GM12878 (cell line): ENCODE measurements around the gene ZDHHC18. TPM values are rescaled to one million over a fixed set of nuclear protein-coding genes. Genes with fewer than 3 reads are reported as not detected.

Experiments used
- ASH2L ChIP-seq: fragments of 300-600, 200-600 bp; sonication (generic); IDR thresholded peaks from 2 replicates; pipeline ENCODE4 v1.6.1; 2017; ENCODE audit warnings: low read depth, mild to moderate bottlenecking, borderline replicate concordance
- BCL11A ChIP-seq: IDR thresholded peaks from 2 replicates; pipeline ENCODE4 v1.6.1; 2011; ENCODE audit warnings: low read depth, low read length
- CEBPB ChIP-seq, 2 experiments: fragments of 150-350 bp in 1 of 2; IDR thresholded peaks; 2 replicates each; pipeline ENCODE4 v1.6.1; 2012 to 2014; ENCODE audit warnings: low read depth in 2 of 2, low read length in 2 of 2, borderline replicate concordance in 1 of 2, inconsistent platforms in 1 of 2
- HCFC1 ChIP-seq: fragments of 150-350 bp; IDR thresholded peaks from 2 replicates; pipeline ENCODE4 v1.6.1; 2014; ENCODE audit warnings: low read length
- JUNB ChIP-seq: IDR thresholded peaks from 2 replicates; pipeline ENCODE4 v1.6.1; 2016; ENCODE audit warnings: antibody characterized with exemption, mild to moderate bottlenecking
- MYB ChIP-seq: fragments of 150-350 bp; IDR thresholded peaks from 2 replicates; pipeline ENCODE4 v1.6.1; 2014; ENCODE audit warnings: mild to moderate bottlenecking, low read depth, low read length, borderline replicate concordance
- NR2F1 ChIP-seq: fragments of 450-650 bp; conservative IDR thresholded peaks from 2 replicates; pipeline ENCODE4 v1.6.1; 2017; ENCODE audit warnings: mild to moderate bottlenecking
- NRF1 ChIP-seq: conservative IDR thresholded peaks from 2 replicates; pipeline ENCODE4 v1.6.1; 2011; ENCODE audit warnings: mild to moderate bottlenecking, low read depth, low read length, improper control_type of control experiment
- SIX5 ChIP-seq: IDR thresholded peaks from 2 replicates; pipeline ENCODE4 v1.6.1; 2011; ENCODE audit warnings: mild to moderate bottlenecking, low read depth, low read length, moderate library complexity; ENCODE audit not compliant: severe bottlenecking
- STAT3 ChIP-seq: IDR thresholded peaks from 2 replicates; pipeline ENCODE4 v1.6.1; 2011; ENCODE audit warnings: low read depth, low read length, improper control_type of control experiment
- TCF3 ChIP-seq: IDR thresholded peaks from 2 replicates; pipeline ENCODE4 v1.6.1; 2012; ENCODE audit warnings: low read depth, mild to moderate bottlenecking, low read length, borderline replicate concordance; ENCODE audit not compliant: insufficient read depth
- TCF7 ChIP-seq: IDR thresholded peaks from 2 replicates; pipeline ENCODE4 v1.6.1; 2014; ENCODE audit warnings: antibody characterized with exemption, borderline replicate concordance
- ZNF274 ChIP-seq: IDR thresholded peaks from one replicate; pipeline ENCODE4 v1.8.0; 2011; ENCODE audit not compliant: insufficient read length, insufficient read depth
- ZNF622 ChIP-seq: fragments of 450-650 bp; IDR thresholded peaks from 2 replicates; pipeline ENCODE4 v1.6.1; 2017; ENCODE audit warnings: mild to moderate bottlenecking, inconsistent platforms
- ZZZ3 ChIP-seq: IDR thresholded peaks from 2 replicates; pipeline ENCODE4 v1.6.1; 2011; ENCODE audit warnings: low read depth; ENCODE audit not compliant: control insufficient read depth, insufficient read length
- polyA plus RNA-seq, 11 experiments: library from polyadenylated mRNA; depleted of rRNA in 4 of 11; unstranded in 6 of 11; stranded (reverse) in 5 of 11; fragments of >200 nt; fragmentation: Nextera tagmentation in 4 of 11; fragmentation: Illumina TruSeq in 1 of 11; extraction: Ambion mirVana in 4 of 11; extraction: Trizol in 1 of 11; gene quantifications; 1 replicate in 1 of 11; 2 replicates in 10 of 11; pipeline versions ENCODE4 v1.2.1 to v1.2.3, GENCODE V29; 2011 to 2016; ENCODE audit warnings: inconsistent platforms in 2 of 11, missing spikeins in 2 of 11, low read depth in 1 of 11
- total RNA-seq, 4 experiments: library from RNA; depleted of rRNA in 3 of 4; stranded (reverse); fragments of >200 nt in 3 of 4; fragmentation: Illumina TruSeq in 1 of 4; extraction: Trizol in 1 of 4; gene quantifications; 2 replicates each; pipeline versions ENCODE4 v1.2.1 to v1.2.3, GENCODE V29; 2013 to 2021
- TF ChIP-seq, protein P1 (sequence below): fragments of 450-650 bp; IDR thresholded peaks from 2 replicates; pipeline ENCODE4 v1.6.1; 2016; ENCODE audit warnings: mild to moderate bottlenecking, moderate library complexity, borderline replicate concordance
- TF ChIP-seq, protein P2 (sequence below): IDR thresholded peaks from 2 replicates; pipeline ENCODE4 v1.6.1; 2011; ENCODE audit warnings: mild to moderate bottlenecking, low read depth, low read length, moderate library complexity; ENCODE audit not compliant: insufficient replicate concordance
- TF ChIP-seq, protein P3 (sequence below): IDR thresholded peaks from 2 replicates; pipeline ENCODE4 v1.6.1; 2011; ENCODE audit warnings: borderline replicate concordance, low read depth, mild to moderate bottlenecking, moderate library complexity, mixed read lengths, low read length; ENCODE audit not compliant: insufficient read depth; ENCODE audit errors: extremely low read length
- TF ChIP-seq, protein P4 (sequence below): IDR thresholded peaks from 2 replicates; pipeline ENCODE4 v1.6.1; 2011; ENCODE audit warnings: low read depth, mild to moderate bottlenecking, low read length, moderate library complexity, borderline replicate concordance; ENCODE audit errors: extremely low read depth
- TF ChIP-seq, protein P5 (sequence below): IDR thresholded peaks from 2 replicates; pipeline ENCODE4 v1.6.1; 2012; ENCODE audit warnings: mild to moderate bottlenecking, low read depth, low read length

ZDHHC18 gene
- total and polyA plus RNA-seq, 10 of the 15 experiments (the other 5 are each of a cell fraction or from before 2014, with no cell fraction given), result 0.40 to 81.2 (median 21.3) TPM

DNA sequence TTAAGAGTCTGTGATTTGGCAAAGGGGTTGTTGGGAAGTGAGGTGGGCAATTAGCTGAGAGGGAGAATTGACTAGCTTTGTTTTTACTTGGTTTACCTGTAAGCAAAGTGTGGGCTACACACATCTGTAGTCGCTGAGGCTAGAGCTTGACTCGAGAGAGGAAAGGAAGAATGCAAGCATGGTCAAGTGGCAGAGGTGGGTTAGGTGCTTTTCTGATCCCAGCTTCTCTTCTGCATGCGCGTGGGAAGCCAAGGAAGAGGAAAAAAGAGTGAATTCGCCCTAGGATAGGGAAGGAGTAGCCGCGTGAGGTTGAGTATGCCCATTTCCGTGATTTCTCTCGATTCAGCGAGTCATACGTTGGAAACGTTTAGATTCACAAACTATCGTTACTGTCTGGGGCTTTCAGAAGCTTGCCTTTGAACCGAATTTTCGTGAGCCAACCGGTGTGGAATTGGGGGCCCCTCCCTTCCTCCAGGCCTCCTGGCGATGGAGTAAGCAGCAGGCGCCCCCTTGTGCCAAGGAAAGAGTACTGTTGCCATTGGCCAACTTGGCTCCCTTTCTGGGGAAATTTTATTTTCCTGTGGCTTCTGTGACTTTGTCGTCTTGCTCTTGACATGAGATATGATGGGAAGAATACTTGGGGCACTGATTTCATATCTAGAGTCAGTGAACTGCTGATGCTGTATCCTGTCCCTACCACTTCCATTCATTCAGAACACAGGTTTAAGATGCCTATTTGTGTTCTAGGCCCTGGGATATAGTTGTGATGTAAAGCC is 37.5 kb upstream of the ZDHHC18 start (continued):
- TF ChIP-seq, protein P1, sequence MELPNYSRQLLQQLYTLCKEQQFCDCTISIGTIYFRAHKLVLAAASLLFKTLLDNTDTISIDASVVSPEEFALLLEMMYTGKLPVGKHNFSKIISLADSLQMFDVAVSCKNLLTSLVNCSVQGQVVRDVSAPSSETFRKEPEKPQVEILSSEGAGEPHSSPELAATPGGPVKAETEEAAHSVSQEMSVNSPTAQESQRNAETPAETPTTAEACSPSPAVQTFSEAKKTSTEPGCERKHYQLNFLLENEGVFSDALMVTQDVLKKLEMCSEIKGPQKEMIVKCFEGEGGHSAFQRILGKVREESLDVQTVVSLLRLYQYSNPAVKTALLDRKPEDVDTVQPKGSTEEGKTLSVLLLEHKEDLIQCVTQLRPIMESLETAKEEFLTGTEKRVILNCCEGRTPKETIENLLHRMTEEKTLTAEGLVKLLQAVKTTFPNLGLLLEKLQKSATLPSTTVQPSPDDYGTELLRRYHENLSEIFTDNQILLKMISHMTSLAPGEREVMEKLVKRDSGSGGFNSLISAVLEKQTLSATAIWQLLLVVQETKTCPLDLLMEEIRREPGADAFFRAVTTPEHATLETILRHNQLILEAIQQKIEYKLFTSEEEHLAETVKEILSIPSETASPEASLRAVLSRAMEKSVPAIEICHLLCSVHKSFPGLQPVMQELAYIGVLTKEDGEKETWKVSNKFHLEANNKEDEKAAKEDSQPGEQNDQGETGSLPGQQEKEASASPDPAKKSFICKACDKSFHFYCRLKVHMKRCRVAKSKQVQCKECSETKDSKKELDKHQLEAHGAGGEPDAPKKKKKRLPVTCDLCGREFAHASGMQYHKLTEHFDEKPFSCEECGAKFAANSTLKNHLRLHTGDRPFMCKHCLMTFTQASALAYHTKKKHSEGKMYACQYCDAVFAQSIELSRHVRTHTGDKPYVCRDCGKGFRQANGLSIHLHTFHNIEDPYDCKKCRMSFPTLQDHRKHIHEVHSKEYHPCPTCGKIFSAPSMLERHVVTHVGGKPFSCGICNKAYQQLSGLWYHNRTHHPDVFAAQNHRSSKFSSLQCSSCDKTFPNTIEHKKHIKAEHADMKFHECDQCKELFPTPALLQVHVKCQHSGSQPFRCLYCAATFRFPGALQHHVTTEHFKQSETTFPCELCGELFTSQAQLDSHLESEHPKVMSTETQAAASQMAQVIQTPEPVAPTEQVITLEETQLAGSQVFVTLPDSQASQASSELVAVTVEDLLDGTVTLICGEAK, result no peak
- TF ChIP-seq STAT3, result no peak
- no peak for TF ChIP-seq TCF7
- no peak for TF ChIP-seq HCFC1
- TF ChIP-seq ZZZ3, result no peak
- no peak for TF ChIP-seq SIX5
- no peak for TF ChIP-seq CEBPB (IDR thresholded peaks at IDR 0.05; ENCODE audit: borderline replicate concordance in 1 of 2, low read depth in 2 of 2, low read length in 2 of 2)
- no peak for TF ChIP-seq TCF3
- TF ChIP-seq ZNF274, result no peak
- no peak for TF ChIP-seq BCL11A
- TF ChIP-seq, protein P2, sequence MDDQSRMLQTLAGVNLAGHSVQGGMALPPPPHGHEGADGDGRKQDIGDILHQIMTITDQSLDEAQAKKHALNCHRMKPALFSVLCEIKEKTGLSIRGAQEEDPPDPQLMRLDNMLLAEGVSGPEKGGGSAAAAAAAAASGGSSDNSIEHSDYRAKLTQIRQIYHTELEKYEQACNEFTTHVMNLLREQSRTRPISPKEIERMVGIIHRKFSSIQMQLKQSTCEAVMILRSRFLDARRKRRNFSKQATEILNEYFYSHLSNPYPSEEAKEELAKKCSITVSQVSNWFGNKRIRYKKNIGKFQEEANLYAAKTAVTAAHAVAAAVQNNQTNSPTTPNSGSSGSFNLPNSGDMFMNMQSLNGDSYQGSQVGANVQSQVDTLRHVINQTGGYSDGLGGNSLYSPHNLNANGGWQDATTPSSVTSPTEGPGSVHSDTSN, result no peak
- TF ChIP-seq, protein P3, sequence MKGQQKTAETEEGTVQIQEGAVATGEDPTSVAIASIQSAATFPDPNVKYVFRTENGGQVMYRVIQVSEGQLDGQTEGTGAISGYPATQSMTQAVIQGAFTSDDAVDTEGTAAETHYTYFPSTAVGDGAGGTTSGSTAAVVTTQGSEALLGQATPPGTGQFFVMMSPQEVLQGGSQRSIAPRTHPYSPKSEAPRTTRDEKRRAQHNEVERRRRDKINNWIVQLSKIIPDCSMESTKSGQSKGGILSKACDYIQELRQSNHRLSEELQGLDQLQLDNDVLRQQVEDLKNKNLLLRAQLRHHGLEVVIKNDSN, result no peak
- TF ChIP-seq, protein P4, sequence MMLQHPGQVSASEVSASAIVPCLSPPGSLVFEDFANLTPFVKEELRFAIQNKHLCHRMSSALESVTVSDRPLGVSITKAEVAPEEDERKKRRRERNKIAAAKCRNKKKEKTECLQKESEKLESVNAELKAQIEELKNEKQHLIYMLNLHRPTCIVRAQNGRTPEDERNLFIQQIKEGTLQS, result no peak
- no peak for TF ChIP-seq ASH2L
- no peak for TF ChIP-seq NR2F1
- no peak for TF ChIP-seq MYB
- no peak for TF ChIP-seq NRF1
- 0 out of 2 replicates have a peak, but pooled peaks have one; percentile 6 for TF ChIP-seq JUNB
- TF ChIP-seq, protein P5, sequence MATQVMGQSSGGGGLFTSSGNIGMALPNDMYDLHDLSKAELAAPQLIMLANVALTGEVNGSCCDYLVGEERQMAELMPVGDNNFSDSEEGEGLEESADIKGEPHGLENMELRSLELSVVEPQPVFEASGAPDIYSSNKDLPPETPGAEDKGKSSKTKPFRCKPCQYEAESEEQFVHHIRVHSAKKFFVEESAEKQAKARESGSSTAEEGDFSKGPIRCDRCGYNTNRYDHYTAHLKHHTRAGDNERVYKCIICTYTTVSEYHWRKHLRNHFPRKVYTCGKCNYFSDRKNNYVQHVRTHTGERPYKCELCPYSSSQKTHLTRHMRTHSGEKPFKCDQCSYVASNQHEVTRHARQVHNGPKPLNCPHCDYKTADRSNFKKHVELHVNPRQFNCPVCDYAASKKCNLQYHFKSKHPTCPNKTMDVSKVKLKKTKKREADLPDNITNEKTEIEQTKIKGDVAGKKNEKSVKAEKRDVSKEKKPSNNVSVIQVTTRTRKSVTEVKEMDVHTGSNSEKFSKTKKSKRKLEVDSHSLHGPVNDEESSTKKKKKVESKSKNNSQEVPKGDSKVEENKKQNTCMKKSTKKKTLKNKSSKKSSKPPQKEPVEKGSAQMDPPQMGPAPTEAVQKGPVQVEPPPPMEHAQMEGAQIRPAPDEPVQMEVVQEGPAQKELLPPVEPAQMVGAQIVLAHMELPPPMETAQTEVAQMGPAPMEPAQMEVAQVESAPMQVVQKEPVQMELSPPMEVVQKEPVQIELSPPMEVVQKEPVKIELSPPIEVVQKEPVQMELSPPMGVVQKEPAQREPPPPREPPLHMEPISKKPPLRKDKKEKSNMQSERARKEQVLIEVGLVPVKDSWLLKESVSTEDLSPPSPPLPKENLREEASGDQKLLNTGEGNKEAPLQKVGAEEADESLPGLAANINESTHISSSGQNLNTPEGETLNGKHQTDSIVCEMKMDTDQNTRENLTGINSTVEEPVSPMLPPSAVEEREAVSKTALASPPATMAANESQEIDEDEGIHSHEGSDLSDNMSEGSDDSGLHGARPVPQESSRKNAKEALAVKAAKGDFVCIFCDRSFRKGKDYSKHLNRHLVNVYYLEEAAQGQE, result no peak
- no peak for TF ChIP-seq ZNF622
